Ovary (tissue), 9 donors: ENCODE results near the gene GREB1L. TPM values are rescaled to one million over a fixed set of nuclear protein-coding genes. Genes with fewer than 3 reads are reported as not detected.
"Not testable (repeated sequence)": the region's sequence is repeated elsewhere in the genome, so short reads cannot be mapped to it uniquely, and the experiment has no call there.

ENCODE experiments used
- DNase-seq, 5 donors: peaks; one replicate each; pipeline ENCODE4 v3.0.0-alpha.2; 2019 to 2020
- H3K27ac ChIP-seq, 2 donors: fragments of 200-600 bp; one replicate each; pipeline versions ENCODE4 v1.5.1 to v1.8.0; 2019 to 2022
- H3K27me3 ChIP-seq: fragments of 200-600 bp; one replicate; pipeline ENCODE4 v1.8.0; 2022
- H3K36me3 ChIP-seq: fragments of 200-600 bp; sonication (generic); one replicate; pipeline ENCODE4 v1.5.1; 2019
- H3K4me1 ChIP-seq: one replicate; pipeline ENCODE4 v1.8.1; 2013; ENCODE audit warnings: mild to moderate bottlenecking, moderate library complexity; ENCODE audit not compliant: insufficient read depth
- H3K4me3 ChIP-seq: fragments of 200-600 bp; sonication (generic); one replicate; pipeline ENCODE4 v1.5.1; 2017
- H3K9me3 ChIP-seq, 2 donors: fragments of 200-600 bp in 1 of 2; sonication (generic) in 1 of 2; one replicate each; pipeline versions ENCODE4 v1.5.1 to v1.8.1; 2013 to 2019; ENCODE audit warnings: mild to moderate bottlenecking in 1 of 2, moderate library complexity in 1 of 2
- EP300 ChIP-seq: sonication (generic); formaldehyde crosslinking; IDR thresholded peaks from one replicate; pipeline ENCODE4 v1.6.1; 2017; ENCODE audit warnings: antibody characterized with exemption
- POLR2A ChIP-seq: fragments of 450-650 bp; IDR thresholded peaks from one replicate; pipeline ENCODE4 v1.6.1; 2017; ENCODE audit warnings: antibody characterized with exemption, mild to moderate bottlenecking, moderate library complexity
- WGBS, 3 donors: extraction: QIAGEN DNeasy Blood & Tissue Kit in 1 of 3; methylation state at CpG; one replicate each; pipeline versions ENCODE4 v1.1.5 to v1.1.7; 2013 to 2017; 5-methylcytosine and 5-hydroxymethylcytosine counted together
- intact Hi-C, 4 donors: fragments of 100-400 bp; cut with DNase I; formaldehyde crosslinking; loops; one replicate each; pipeline versions ENCODE4 v1.11.0 to v1.15.1; 2022 to 2023
- polyA plus RNA-seq, 2 donors: library from polyadenylated mRNA; stranded (reverse); fragments of 200-250 nt in 1 of 2; fragments of 350-450 nt in 1 of 2; fragmentation: Illumina TruSeq in 1 of 2; extraction: RNeasy Lipid Tissue Mini Kit (QIAGEN cat#74804) in 1 of 2; gene quantifications; one replicate each; pipeline ENCODE4 v1.2.3, GENCODE V29; 2013 to 2014
- total RNA-seq, 7 donors: library from RNA; depleted of rRNA in 2 of 7; stranded (reverse); fragments of >200 nt in 2 of 7; fragmentation: NEBNext Ultra II Directional in 3 of 7; extraction: Animal tissue kit (Norgen Biotek cat#: 25700) in 3 of 7; gene quantifications; one replicate each; pipeline versions ENCODE4 v1.1.0 to v1.2.4, GENCODE V29; 2016 to 2023
- TF ChIP-seq, protein P1 (sequence below), 3 donors: fragments of 450-650 bp in 2 of 3; fragments of 200-600 bp in 1 of 3; IDR thresholded peaks; one replicate each; pipeline versions ENCODE4 v1.5.1 to v1.8.0; 2016 to 2022; ENCODE audit warnings: antibody characterized with exemption in 3 of 3, mild to moderate bottlenecking in 1 of 3
- donor health status: DM: no; HTN: no; CAD: no; lungs with moderate emphysema.
- donor health status: DM: no; HTN: no; CAD: no.
- donor health status: Bipolar disorder and iron deficiency.
- donor health status: DM: yes; HTN: yes; CAD: no.
- donor health status: DM: no; HTN: no; CAD: no.
- donor health status: DM: yes; HTN: yes; CAD: no.

GREB1L gene
- total and polyA plus RNA-seq, 9 donors: 2.4 to 22.8 (median 10.4) TPM

DNA sequence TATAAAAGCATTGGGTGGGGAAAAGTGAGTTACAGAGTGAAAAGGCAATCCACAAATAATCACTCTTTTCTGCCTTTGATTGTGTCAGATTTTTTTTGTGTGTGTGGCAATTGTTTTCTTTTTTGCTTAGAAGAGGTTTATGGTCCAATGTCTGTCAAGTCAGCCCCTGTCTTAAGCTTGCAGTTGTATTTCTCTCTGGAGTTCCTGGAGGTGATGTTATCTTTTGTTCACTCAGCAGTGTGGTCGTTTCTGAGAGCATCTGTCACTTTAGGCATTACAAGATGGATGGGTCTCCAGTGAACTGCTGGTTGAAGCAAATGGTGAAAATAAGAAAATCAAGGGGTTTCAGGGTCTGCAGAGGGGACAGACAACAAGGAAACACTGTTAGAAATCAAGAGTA, 121.3 kb downstream of the GREB1L start:
- Histone ChIP-seq H3K27ac (no peak overlapping the region), H3K4me3 (no peak overlapping the region), H3K9me3 (no peaks in the 10 kb centered on the region), H3K27me3 (no peaks in the 10 kb centered on the region), H3K36me3 (no peaks in the 10 kb centered on the region), H3K4me1 (peaks cover 7% of the 10 kb centered on the region)
- TF ChIP-seq, protein P1, sequence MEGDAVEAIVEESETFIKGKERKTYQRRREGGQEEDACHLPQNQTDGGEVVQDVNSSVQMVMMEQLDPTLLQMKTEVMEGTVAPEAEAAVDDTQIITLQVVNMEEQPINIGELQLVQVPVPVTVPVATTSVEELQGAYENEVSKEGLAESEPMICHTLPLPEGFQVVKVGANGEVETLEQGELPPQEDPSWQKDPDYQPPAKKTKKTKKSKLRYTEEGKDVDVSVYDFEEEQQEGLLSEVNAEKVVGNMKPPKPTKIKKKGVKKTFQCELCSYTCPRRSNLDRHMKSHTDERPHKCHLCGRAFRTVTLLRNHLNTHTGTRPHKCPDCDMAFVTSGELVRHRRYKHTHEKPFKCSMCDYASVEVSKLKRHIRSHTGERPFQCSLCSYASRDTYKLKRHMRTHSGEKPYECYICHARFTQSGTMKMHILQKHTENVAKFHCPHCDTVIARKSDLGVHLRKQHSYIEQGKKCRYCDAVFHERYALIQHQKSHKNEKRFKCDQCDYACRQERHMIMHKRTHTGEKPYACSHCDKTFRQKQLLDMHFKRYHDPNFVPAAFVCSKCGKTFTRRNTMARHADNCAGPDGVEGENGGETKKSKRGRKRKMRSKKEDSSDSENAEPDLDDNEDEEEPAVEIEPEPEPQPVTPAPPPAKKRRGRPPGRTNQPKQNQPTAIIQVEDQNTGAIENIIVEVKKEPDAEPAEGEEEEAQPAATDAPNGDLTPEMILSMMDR (IDR thresholded peaks at IDR 0.05): no peak
- TF ChIP-seq EP300: no peak
- DNase-seq: no peak
- 5 to 13% (median 11%) methylated on average over 1 of the region's 1 CpG for WGBS, 3 donors
- intact Hi-C loops: no loop called here

DNA sequence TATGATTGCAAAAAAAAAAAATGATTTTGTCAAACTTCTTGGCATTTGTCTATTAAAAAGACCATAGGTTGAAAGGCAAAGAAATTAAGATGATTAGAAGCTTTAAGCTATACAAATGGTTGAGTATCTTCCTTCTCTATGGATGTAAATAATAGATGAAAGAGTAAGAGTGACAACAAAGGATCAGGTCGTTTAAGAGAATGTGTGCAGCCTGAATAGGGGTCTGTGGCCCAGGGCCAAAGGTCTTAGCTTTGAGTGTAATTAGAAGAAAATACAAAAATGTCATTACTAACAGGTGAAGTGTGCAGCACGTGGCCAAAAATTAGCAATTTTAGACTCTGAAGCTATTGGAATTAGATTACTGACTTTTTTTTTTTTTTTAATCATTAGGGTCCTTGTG, 122.4 kb downstream of the GREB1L start:
- H3K9me3 ChIP-seq: no peaks in the 10 kb centered on the region
- WGBS, 3 donors: 71 to 79% (median 77%) methylated on average over 2 of the region's 2 CpGs
- intact Hi-C loops: no loop called here

DNA sequence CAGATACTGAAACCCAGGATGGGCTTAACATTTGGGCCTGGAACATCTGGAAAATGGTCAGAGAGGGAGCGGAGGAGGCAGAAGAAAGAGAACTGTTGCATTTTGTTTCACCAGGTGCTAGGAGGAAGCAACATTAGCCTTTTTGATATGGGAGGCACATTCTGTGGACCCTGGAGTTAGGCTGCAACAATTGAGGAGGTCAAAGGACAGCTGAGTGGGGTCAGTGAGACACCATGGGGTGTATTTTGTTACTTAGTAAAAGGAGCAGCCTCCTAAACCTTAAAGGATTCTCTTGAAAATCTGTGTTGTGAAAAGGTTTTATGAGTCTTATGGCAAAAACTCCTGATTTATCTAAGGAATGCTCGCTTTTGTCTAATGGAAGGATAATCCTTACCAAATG, 124.9 kb downstream of the GREB1L start:
- Histone ChIP-seq H3K4me1 (peaks cover 7% of the 10 kb centered on the region), H3K36me3 (no peaks in the 10 kb centered on the region), H3K27ac (no peak overlapping the region), H3K27me3 (no peaks in the 10 kb centered on the region), H3K4me3 (no peak overlapping the region), H3K9me3 (no peaks in the 10 kb centered on the region)
- no peak for DNase-seq
- 53 to 63% (median 59%) methylated on average over 2 of the region's 2 CpGs for WGBS, 3 donors
- TF ChIP-seq, protein P1 (IDR thresholded peaks at IDR 0.05): no peak
- TF ChIP-seq POLR2A (no peak), EP300 (no peak)
- intact Hi-C loops: no loop called here

More for the DNA sequence above, 122.4 kb downstream of the GREB1L start:
- Histone ChIP-seq H3K4me1 (peaks cover 7% of the 10 kb centered on the region), H3K36me3 (no peaks in the 10 kb centered on the region), H3K27ac (no peak overlapping the region), H3K27me3 (no peaks in the 10 kb centered on the region), H3K4me3 (no peak overlapping the region)
- no peak for TF ChIP-seq POLR2A
- TF ChIP-seq, protein P1 (IDR thresholded peaks at IDR 0.05): no peak
- no peak for DNase-seq

DNA sequence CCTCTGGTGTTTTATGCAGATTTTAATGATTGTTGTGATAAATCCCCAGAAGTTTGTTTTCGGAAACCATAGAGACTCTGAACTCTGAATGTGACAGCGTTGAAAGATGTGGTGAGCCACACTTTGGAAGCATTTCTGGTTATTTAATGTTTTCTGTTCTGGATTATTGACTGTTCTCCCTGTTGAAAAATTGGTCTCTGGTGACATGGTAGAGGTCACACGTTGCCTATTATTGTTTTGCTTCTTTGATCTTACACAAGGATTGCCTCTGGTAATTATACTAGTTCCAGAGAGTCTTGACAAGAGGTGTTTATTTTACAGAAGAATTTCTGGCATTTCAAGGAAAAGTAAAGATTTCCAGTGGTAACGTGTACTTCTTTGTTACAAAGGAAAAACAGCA, 127.1 kb downstream of the GREB1L start:
- intact Hi-C loops: no loop called here
- no peak overlapping the region for H3K4me3 ChIP-seq

DNA sequence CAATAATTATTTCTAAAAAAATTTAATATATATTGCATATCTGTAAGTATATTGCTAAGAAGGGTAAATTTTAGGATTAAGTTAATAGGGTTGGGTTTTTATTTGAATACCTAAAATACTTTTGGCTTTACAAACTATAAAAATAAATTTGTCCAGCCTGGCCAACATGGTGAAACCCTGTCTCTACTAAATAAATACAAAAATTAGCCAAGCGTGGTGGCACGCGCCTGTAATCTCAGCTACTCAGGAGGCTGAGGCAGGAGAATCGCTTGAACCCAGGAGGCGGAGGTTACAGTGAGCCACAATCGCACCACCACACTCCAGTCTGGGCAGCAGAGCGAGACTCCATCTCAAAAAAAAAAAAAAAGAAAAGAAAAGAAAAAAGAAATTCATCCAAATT, 127.6 kb downstream of the GREB1L start:
- H3K4me1 ChIP-seq, DNase-seq, H3K27ac ChIP-seq, H3K36me3 ChIP-seq, H3K27me3 ChIP-seq, intact Hi-C loops, H3K9me3 ChIP-seq, H3K4me3 ChIP-seq: not testable (repeated sequence)
- whole genome bisulfite sequencing, 3 donors: 61 to 76% (median 66%) methylated on average over 7 of the region's 7 CpGs

More for the DNA sequence above, 127.1 kb downstream of the GREB1L start:
- Histone ChIP-seq H3K27ac (no peak overlapping the region), H3K9me3 (no peaks in the 10 kb centered on the region), H3K27me3 (no peaks in the 10 kb centered on the region), H3K36me3 (no peaks in the 10 kb centered on the region), H3K4me1 (peaks cover 3% of the 10 kb centered on the region)
- TF ChIP-seq POLR2A (no peak), EP300 (no peak)
- TF ChIP-seq, protein P1 (IDR thresholded peaks at IDR 0.05): no peak
- WGBS, 3 donors: 21 to 30% (median 21%) methylated on average over 4 of the region's 4 CpGs
- no peak for DNase-seq
